GM23248 (cell line): Measurements from ENCODE around the gene SCAPER. TPM values are rescaled to one million over a fixed set of nuclear protein-coding genes. Genes with fewer than 3 reads are reported as not detected.

ENCODE experiments used
- DNase-seq: peaks from one replicate; pipeline ENCODE4 v3.0.0-alpha.2; 2015
- H2AFZ ChIP-seq: fragments of 200-600 bp; sonication (generic); 2 replicates; pipeline ENCODE4 v1.6.1; 2016; ENCODE audit warnings: antibody characterized with exemption
- H3F3A ChIP-seq: fragments of 200-600 bp; sonication (generic); 2 replicates; pipeline ENCODE4 v1.6.1; 2016; ENCODE audit warnings: mild to moderate bottlenecking, antibody characterized with exemption, mixed run types; ENCODE audit not compliant: insufficient read depth
- H3K27ac ChIP-seq: fragments of 200-600 bp; sonication (generic); 2 replicates; pipeline ENCODE4 v1.5.1; 2016; ENCODE audit warnings: mild to moderate bottlenecking
- H3K27me3 ChIP-seq: fragments of 200-600 bp; sonication (generic); replicated peaks from 2 replicates; pipeline ENCODE4 v1.6.1; 2016; ENCODE audit warnings: mild to moderate bottlenecking; ENCODE audit not compliant: insufficient read depth
- H3K36me3 ChIP-seq: fragments of 200-600 bp; sonication (generic); 2 replicates; pipeline ENCODE4 v1.6.1; 2016; ENCODE audit warnings: low read depth, mild to moderate bottlenecking
- H3K4me1 ChIP-seq: fragments of 200-600 bp; sonication (generic); 2 replicates; pipeline ENCODE4 v1.6.1; 2016; ENCODE audit warnings: mild to moderate bottlenecking; ENCODE audit not compliant: insufficient read depth
- H3K4me2 ChIP-seq: fragments of 200-600 bp; sonication (generic); one replicate; pipeline ENCODE4 v1.6.1; 2016; ENCODE audit warnings: mild to moderate bottlenecking; ENCODE audit not compliant: unreplicated experiment
- H3K4me3 ChIP-seq: fragments of 200-600 bp; sonication (generic); 2 replicates; pipeline ENCODE4 v1.5.1; 2016; ENCODE audit warnings: mild to moderate bottlenecking
- H3K79me2 ChIP-seq: fragments of 200-600 bp; sonication (generic); 2 replicates; pipeline ENCODE4 v1.6.1; 2016; ENCODE audit warnings: mild to moderate bottlenecking; ENCODE audit not compliant: insufficient read depth
- H3K9ac ChIP-seq: fragments of 200-600 bp; sonication (generic); 2 replicates; pipeline ENCODE4 v1.6.1; 2016; ENCODE audit warnings: mild to moderate bottlenecking
- H3K9me2 ChIP-seq: fragments of 200-600 bp; sonication (generic); 2 replicates; pipeline ENCODE4 v1.6.1; 2016; ENCODE audit warnings: mixed run types, mild to moderate bottlenecking, moderate library complexity; ENCODE audit not compliant: insufficient read depth
- H3K9me3 ChIP-seq: fragments of 200-600 bp; sonication (generic); one replicate; pipeline ENCODE4 v1.6.1; 2017; ENCODE audit warnings: low read depth
- H4K20me1 ChIP-seq: fragments of 200-600 bp; sonication (generic); 2 replicates; pipeline ENCODE4 v1.6.0; 2016; ENCODE audit not compliant: insufficient read depth
- EZH2 ChIP-seq: fragments of 200-600 bp; sonication (generic); IDR thresholded peaks from 2 replicates; pipeline ENCODE4 v1.6.1; 2018; ENCODE audit warnings: antibody characterized with exemption, mild to moderate bottlenecking; ENCODE audit not compliant: insufficient read depth, poor library complexity, severe bottlenecking
- EZH2phosphoT487 ChIP-seq: fragments of 200-600 bp; sonication (generic); IDR thresholded peaks from 2 replicates; pipeline ENCODE4 v1.6.1; 2018; ENCODE audit warnings: antibody characterized with exemption, moderate library complexity, mild to moderate bottlenecking, low read depth; ENCODE audit not compliant: insufficient read depth
- whole genome bisulfite sequencing, 2 experiments: methylation state at CpG; one replicate each; pipeline ENCODE4 v1.1.6; 2015 to 2017; ENCODE audit warnings: low lambda C conversion rate in 2 of 2, low coverage in 1 of 2; ENCODE audit errors: missing lambda C conversion rate in 2 of 2; 5-methylcytosine and 5-hydroxymethylcytosine counted together
- in situ Hi-C: fragments of 300-500 bp; cut with MboI; formaldehyde crosslinking; loops from 2 replicates; pipeline ENCODE4 v1.15.0; 2020
- polyA plus RNA-seq: library from polyadenylated mRNA; unstranded; fragments of >200 nt; fragmentation: Nextera tagmentation; extraction: Ambion mirVana; gene quantifications from 2 replicates; pipeline ENCODE4 v1.2.1, GENCODE V29; 2016
- total RNA-seq: library from RNA; depleted of rRNA; stranded (reverse); fragments of >200 nt; shearing (Covaris generic); gene quantifications from 2 replicates; pipeline ENCODE4 v1.2.3, GENCODE V29; 2014

SCAPER gene
- total and polyA plus RNA-seq, 2 experiments from 2014 or later, result 5.9 to 7.8 TPM

GRCh38 chr15:76312540-76313174, 592.5 kb downstream of the SCAPER start:
- in situ Hi-C loops, result no loop called here
- H3K4me3 ChIP-seq, result no peak overlapping the region
- H3K4me1 ChIP-seq, result peaks cover 6% of the 10 kb centered on the region; the same call in 1 of the 2 replicates
- H3K4me2 ChIP-seq, result no peak overlapping the region
- peak; percentile 36 for DNase-seq
- H3K9me2 ChIP-seq, result no peaks in the 10 kb centered on the region
- 76 to 78% methylated on average over 7 of the region's 7 CpGs for WGBS, 2 experiments
- no peaks in the 10 kb centered on the region for H3K9me3 ChIP-seq
- 0 out of 2 replicates have a peak, but pooled peaks cover 6% of the 10 kb centered on the region for H4K20me1 ChIP-seq
- H3K79me2 ChIP-seq, result peaks cover 35% of the 10 kb centered on the region
- no peaks in the 10 kb centered on the region for H3K36me3 ChIP-seq
- no peak overlapping the region for H3K27ac ChIP-seq
- no peak overlapping the region for H3K9ac ChIP-seq
- H3K27me3 ChIP-seq, result no peaks in the 10 kb centered on the region
- TF ChIP-seq EZH2 (no peak), EZH2phosphoT487 (no peak)
- peak overlapping the region; percentile 44; the same call in 1 of the 2 replicates for H2AFZ ChIP-seq
- H3F3A ChIP-seq, result peaks cover 9% of the 10 kb centered on the region; the same call in 1 of the 2 replicates

GRCh38 chr15:76311100-76311953, 593.8 kb downstream of the SCAPER start, which contains the start of gene ETFA:
ETFA (minus strand) TSS chr15:76311469; CDS start chr15:76311388, 81 bp downstream.
- WGBS, 2 experiments, result 3% methylated on average over 45 to 59 of the region's 60 CpGs

GRCh38 chr15:76310475-76311099, 594.6 kb downstream of the SCAPER start:
- H3K27ac ChIP-seq, result peak overlapping the region; percentile 91
- WGBS, 2 experiments, result 0 to 1% methylated on average over 16 of the region's 16 CpGs
- no peaks in the 10 kb centered on the region for H3K9me2 ChIP-seq
- DNase-seq, result peak; percentile 66
- no peak for TF ChIP-seq EZH2phosphoT487
- no peak for TF ChIP-seq EZH2
- in situ Hi-C loops, result no loop called here
- H3K4me3 ChIP-seq, result peak overlapping the region; percentile 87
- H3K4me2 ChIP-seq, result peak overlapping the region; percentile 85
- peaks cover 6% of the 10 kb centered on the region; the same call in 1 of the 2 replicates for H3K4me1 ChIP-seq
- peaks cover 10% of the 10 kb centered on the region; the same call in 1 of the 2 replicates for H4K20me1 ChIP-seq
- no peaks in the 10 kb centered on the region for H3K27me3 ChIP-seq
- peak overlapping the region; percentile 98 for H3K9ac ChIP-seq
- H3K79me2 ChIP-seq, result peaks cover 55% of the 10 kb centered on the region
- H2AFZ ChIP-seq, result peak overlapping the region; percentile 88
- H3K36me3 ChIP-seq, result no peaks in the 10 kb centered on the region
- H3F3A ChIP-seq, result peaks cover 9% of the 10 kb centered on the region; the same call in 1 of the 2 replicates
- no peaks in the 10 kb centered on the region for H3K9me3 ChIP-seq

More at GRCh38 chr15:76311100-76311953, 593.8 kb downstream of the SCAPER start, which contains the start of gene ETFA:
- H3K4me2 ChIP-seq, result peak within 1 kb of the TSS; percentile 85
- no peaks in the 10 kb centered on the region for H3K27me3 ChIP-seq
- H2AFZ ChIP-seq, result peak within 1 kb of the TSS; percentile 88
- H3K9me2 ChIP-seq, result no peaks in the 10 kb centered on the region
- H3K9me3 ChIP-seq, result no peaks in the 10 kb centered on the region
- peak; percentile 99 for DNase-seq
- peaks cover 6% of the 10 kb centered on the region; the same call in 1 of the 2 replicates for H3K4me1 ChIP-seq
- peaks cover 9% of the 10 kb centered on the region; the same call in 1 of the 2 replicates for H3F3A ChIP-seq
- peak within 1 kb of the TSS; percentile 87 for H3K4me3 ChIP-seq
- H3K27ac ChIP-seq, result peak within 1 kb of the TSS; percentile 91
- peaks cover 48% of the 10 kb centered on the region for H3K79me2 ChIP-seq
- TF ChIP-seq EZH2phosphoT487 (no peak), EZH2 (no peak)
- in situ Hi-C loops, result no loop called here
- H4K20me1 ChIP-seq, result 0 out of 2 replicates have a peak, but pooled peaks cover 10% of the 10 kb centered on the region
- no peaks in the 10 kb centered on the region for H3K36me3 ChIP-seq
- peak within 1 kb of the TSS; percentile 98 for H3K9ac ChIP-seq
